Tibial nerve (tissue), 4 donors: ENCODE results near the gene FPR3.

Experiments
- CTCF ChIP-seq, 5 experiments: fragments of 200-600 bp in 3 of 5; fragments of 450-650 bp in 2 of 5; sonication (generic) in 3 of 5; IDR thresholded peaks; one replicate each; pipeline ENCODE4 v1.5.1; 2016 to 2019; ENCODE audit warnings: antibody characterized with exemption in 5 of 5, mild to moderate bottlenecking in 3 of 5, moderate library complexity in 2 of 5
- EP300 ChIP-seq, 2 donors: sonication (generic); formaldehyde crosslinking; IDR thresholded peaks; one replicate each; pipeline ENCODE4 v1.6.1; 2017; ENCODE audit warnings: antibody characterized with exemption in 2 of 2, mild to moderate bottlenecking in 1 of 2
- POLR2A ChIP-seq, 2 donors: fragments of 450-650 bp; IDR thresholded peaks; one replicate each; pipeline ENCODE4 v1.6.1; 2017; ENCODE audit warnings: antibody characterized with exemption in 2 of 2, mild to moderate bottlenecking in 2 of 2, moderate library complexity in 2 of 2

GRCh38 chr19:51807925-51808324 lies 13.0 kb downstream of the FPR3 start:
- TF ChIP-seq POLR2A (IDR thresholded peaks at IDR 0.05): no peak
- TF ChIP-seq CTCF (IDR thresholded peaks at IDR 0.05): no peak
- TF ChIP-seq EP300 (IDR thresholded peaks at IDR 0.05): no peak
